H1 (cell line): ENCODE measurements around the gene NRXN3. TPM values are rescaled to one million over a fixed set of nuclear protein-coding genes. Genes with fewer than 3 reads are reported as not detected.

Source experiments
- CTCF ChIA-PET: fragments of 300-600 bp; sonication (Branson Sonifier 250); formaldehyde crosslinking; loops from one replicate; lab custom pipeline; 2021; ENCODE audit not compliant: partially characterized antibody; lab: Charles Lee
- POLR2A ChIA-PET: fragments of 300-600 bp; sonication (Branson Sonifier 250); formaldehyde crosslinking; loops from one replicate; lab custom pipeline; 2021; ENCODE audit warnings: inconsistent platforms; ENCODE audit not compliant: partially characterized antibody; lab: Charles Lee
- DNase-seq, 2 experiments: peaks; one replicate each; pipeline versions ENCODE4 v3.0.0 to v3.0.0-alpha.2; 2010 to 2022; ENCODE audit warnings: low spot score in 2 of 2, low read depth in 1 of 2, mixed read lengths in 1 of 2
- FAIRE-seq: peaks from 2 replicates; lab custom pipeline; 2011; peaks lifted over from hg19 to GRCh38; lab: Jason Lieb, UNC
- H2AFZ ChIP-seq: 2 replicates; pipeline ENCODE4 v1.8.1; 2012; ENCODE audit warnings: low read length, inconsistent platforms
- H2AK5ac ChIP-seq: 2 replicates; pipeline ENCODE4 v1.6.1; 2013; ENCODE audit warnings: low read depth, low read length
- H2BK120ac ChIP-seq: replicated peaks from 2 replicates; pipeline ENCODE3; 2013; ENCODE audit warnings: low read depth, low read length, inconsistent platforms
- H2BK12ac ChIP-seq: 2 replicates; pipeline ENCODE4 v1.6.1; 2013; ENCODE audit warnings: low read depth, low read length
- H2BK15ac ChIP-seq: 2 replicates; pipeline ENCODE4 v1.6.1; 2013; ENCODE audit warnings: low read length
- H2BK20ac ChIP-seq: 2 replicates; pipeline ENCODE4 v1.6.1; 2013; ENCODE audit warnings: low read length
- H2BK5ac ChIP-seq: 2 replicates; pipeline ENCODE4 v1.6.1; 2013; ENCODE audit warnings: low read depth, low read length
- H3K14ac ChIP-seq: 2 replicates; pipeline ENCODE4 v1.6.1; 2013; ENCODE audit warnings: inconsistent platforms; ENCODE audit not compliant: insufficient read length
- H3K18ac ChIP-seq: 2 replicates; pipeline ENCODE4 v1.6.1; 2013; ENCODE audit warnings: low read length; ENCODE audit errors: extremely low read depth
- H3K23ac ChIP-seq: 2 replicates; pipeline ENCODE4 v1.6.1; 2013; ENCODE audit warnings: inconsistent platforms; ENCODE audit not compliant: insufficient read length
- H3K23me2 ChIP-seq: 2 replicates; pipeline ENCODE4 v1.6.1; 2013; ENCODE audit warnings: low read depth, low read length
- H3K27ac ChIP-seq: 2 replicates; pipeline ENCODE4 v1.6.1; 2011; ENCODE audit warnings: low read depth, low read length, inconsistent platforms
- H3K27me3 ChIP-seq, 4 experiments: replicated peaks in 1 of 4; 1 replicate in 1 of 4; 2 replicates in 3 of 4; pipeline versions ENCODE4 v1.6.1 to v1.8.1; 2011 to 2013; ENCODE audit warnings: low read length in 3 of 4, mild to moderate bottlenecking in 3 of 4, inconsistent platforms in 2 of 4, mixed read lengths in 2 of 4, moderate library complexity in 1 of 4; ENCODE audit not compliant: control insufficient read depth in 3 of 4, insufficient read depth in 3 of 4; ENCODE audit errors: extremely low read depth in 1 of 4
- H3K36me3 ChIP-seq, 4 experiments: 2 replicates each; pipeline versions ENCODE4 v1.6.1 to v1.8.1; 2011 to 2013; ENCODE audit warnings: mild to moderate bottlenecking in 4 of 4, low read length in 3 of 4, moderate library complexity in 2 of 4, control low read depth in 1 of 4, inconsistent platforms in 1 of 4; ENCODE audit not compliant: insufficient read depth in 4 of 4, control insufficient read depth in 2 of 4
- H3K4ac ChIP-seq: replicated peaks from 2 replicates; pipeline ENCODE3; 2013; ENCODE audit warnings: low read length, low read depth, mixed read lengths, inconsistent platforms; ENCODE audit not compliant: insufficient read length
- H3K4me1 ChIP-seq, 4 experiments: replicated peaks in 1 of 4; 1 replicate in 1 of 4; 2 replicates in 3 of 4; pipeline versions ENCODE4 v1.6.1 to v1.8.1; 2011 to 2013; ENCODE audit warnings: low read length in 3 of 4, inconsistent platforms in 2 of 4, mixed read lengths in 1 of 4; ENCODE audit not compliant: insufficient read depth in 4 of 4, control insufficient read depth in 3 of 4
- H3K4me2 ChIP-seq, 2 experiments: 2 replicates each; pipeline versions ENCODE4 v1.6.1 to v1.8.1; 2011 to 2013; ENCODE audit warnings: low read depth in 2 of 2, low read length in 2 of 2, control low read depth in 1 of 2, inconsistent platforms in 1 of 2, mild to moderate bottlenecking in 1 of 2; ENCODE audit not compliant: insufficient read depth in 1 of 2
- H3K4me3 ChIP-seq, 4 experiments: fragments of 200-600, 300-600 bp in 1 of 4; sonication (generic), shearing (Covaris generic), sonication (Bioruptor Twin) in 1 of 4; 2 replicates each; pipeline versions ENCODE4 v1.5.1 to v1.8.1; 2011 to 2016; ENCODE audit warnings: low read length in 4 of 4, low read depth in 3 of 4, control low read depth in 2 of 4, inconsistent platforms in 2 of 4, mild to moderate bottlenecking in 2 of 4, mixed read lengths in 1 of 4, moderate library complexity in 1 of 4; ENCODE audit not compliant: insufficient read depth in 2 of 4; ENCODE audit errors: extremely low read depth in 1 of 4
- H3K56ac ChIP-seq: replicated peaks from 2 replicates; pipeline ENCODE3; 2013; ENCODE audit warnings: low read depth, mild to moderate bottlenecking, mixed read lengths, low read length, inconsistent platforms; ENCODE audit not compliant: insufficient read length
- H3K79me1 ChIP-seq: 2 replicates; pipeline ENCODE4 v1.6.1; 2013; ENCODE audit warnings: low read depth, low read length, control low read depth
- H3K79me2 ChIP-seq, 2 experiments: 2 replicates each; pipeline versions ENCODE4 v1.6.1 to v1.8.1; 2012 to 2013; ENCODE audit warnings: low read length in 2 of 2, mild to moderate bottlenecking in 2 of 2, inconsistent platforms in 1 of 2; ENCODE audit not compliant: insufficient read depth in 2 of 2, control insufficient read depth in 1 of 2
- H3K9ac ChIP-seq, 4 experiments: replicated peaks in 1 of 4; 1 replicate in 1 of 4; 2 replicates in 3 of 4; pipeline versions ENCODE4 v1.6.1 to v1.8.1; 2011 to 2013; ENCODE audit warnings: low read depth in 3 of 4, low read length in 3 of 4, control low read depth in 2 of 4, mild to moderate bottlenecking in 2 of 4, moderate library complexity in 2 of 4, inconsistent platforms in 1 of 4; ENCODE audit errors: extremely low read depth in 1 of 4
- H3K9me3 ChIP-seq, 2 experiments: 2 replicates each; pipeline versions ENCODE4 v1.6.1 to v1.8.1; 2012 to 2013; ENCODE audit warnings: mild to moderate bottlenecking in 2 of 2, moderate library complexity in 2 of 2, control low read depth in 1 of 2, inconsistent platforms in 1 of 2, low read depth in 1 of 2, low read length in 1 of 2, mixed read lengths in 1 of 2; ENCODE audit not compliant: insufficient read depth in 2 of 2
- H4K20me1 ChIP-seq, 2 experiments: replicated peaks in 1 of 2; 2 replicates each; pipeline versions ENCODE3 to v1.8.1; 2011 to 2013; ENCODE audit warnings: inconsistent platforms in 2 of 2, low read length in 2 of 2, mild to moderate bottlenecking in 1 of 2; ENCODE audit not compliant: insufficient read depth in 2 of 2, control insufficient read depth in 1 of 2
- H4K5ac ChIP-seq: 2 replicates; pipeline ENCODE4 v1.6.1; 2013; ENCODE audit warnings: low read length, low read depth, mixed read lengths, inconsistent platforms; ENCODE audit not compliant: insufficient read length
- H4K8ac ChIP-seq: 2 replicates; pipeline ENCODE4 v1.8.0; 2013; ENCODE audit warnings: mild to moderate bottlenecking, moderate library complexity, low read length, inconsistent platforms; ENCODE audit not compliant: insufficient read depth; ENCODE audit errors: extremely low read depth
- H4K91ac ChIP-seq: replicated peaks from 2 replicates; pipeline ENCODE3; 2013; ENCODE audit warnings: low read length, mixed read lengths, inconsistent platforms; ENCODE audit not compliant: insufficient read length
- ASH2L ChIP-seq: fragments of 200-600, 300-600 bp; sonication (generic); IDR thresholded peaks from one replicate; pipeline ENCODE4 v1.7.1; 2017; ENCODE audit warnings: low read length
- ATF2 ChIP-seq: IDR thresholded peaks from 2 replicates; pipeline ENCODE4 v1.6.1; 2012; ENCODE audit warnings: low read length, inconsistent platforms
- CBX8 ChIP-seq: fragments of 300-800, 300-1000 bp; sonication (generic); IDR thresholded peaks from 2 replicates; pipeline ENCODE4 v1.7.1; 2016; ENCODE audit warnings: low read depth, low read length, borderline replicate concordance
- E2F6 ChIP-seq: IDR thresholded peaks from 2 replicates; pipeline ENCODE4 v1.6.1; 2012; ENCODE audit warnings: inconsistent platforms
- KDM4A ChIP-seq: IDR thresholded peaks from one replicate; pipeline ENCODE4 v1.7.1; 2012; ENCODE audit warnings: low read depth, mild to moderate bottlenecking, moderate library complexity, low read length, inconsistent platforms; ENCODE audit not compliant: severe bottlenecking
- POLR2A ChIP-seq, 2 experiments: IDR thresholded peaks; 1 replicate in 1 of 2; 2 replicates in 1 of 2; pipeline ENCODE4 v1.6.1; 2011; ENCODE audit warnings: low read depth in 2 of 2, low read length in 2 of 2, mild to moderate bottlenecking in 2 of 2; ENCODE audit errors: control extremely low read depth in 1 of 2
- RFX5 ChIP-seq: IDR thresholded peaks from 2 replicates; pipeline ENCODE4 v1.6.1; 2011; ENCODE audit warnings: low read depth, low read length, improper control_type of control experiment, borderline replicate concordance
- SIRT6 ChIP-seq: IDR thresholded peaks from one replicate; pipeline ENCODE4 v1.7.1; 2012; ENCODE audit warnings: low read length, inconsistent platforms
- SIX5 ChIP-seq: IDR thresholded peaks from 2 replicates; pipeline ENCODE4 v1.6.1; 2011; ENCODE audit warnings: mild to moderate bottlenecking, low read depth, low read length
- SP1 ChIP-seq: IDR thresholded peaks from 2 replicates; pipeline ENCODE4 v1.6.1; 2011; ENCODE audit warnings: low read depth, low read length
- SRF ChIP-seq: IDR thresholded peaks from 2 replicates; pipeline ENCODE4 v1.6.1; 2011; ENCODE audit warnings: mild to moderate bottlenecking, low read depth, low read length, moderate library complexity
- TAF7 ChIP-seq: optimal IDR thresholded peaks from 2 replicates; pipeline ENCODE3; 2011; ENCODE audit warnings: low read depth, mild to moderate bottlenecking, inconsistent platforms, low read length, moderate library complexity, borderline replicate concordance
- TEAD4 ChIP-seq: IDR thresholded peaks from 2 replicates; pipeline ENCODE4 v1.6.1; 2012; ENCODE audit warnings: low read depth, low read length, inconsistent platforms, mixed read lengths
- WGBS, 2 experiments: shearing (Covaris generic) in 1 of 2; methylation state at CpG; one replicate each; pipeline versions ENCODE4 v1.1.6 to v1.1.7; 2013 to 2015; ENCODE audit warnings: low lambda C conversion rate in 2 of 2, mixed read lengths in 2 of 2, inconsistent platforms in 1 of 2, low coverage in 1 of 2, missing lambda C conversion rate in 1 of 2; ENCODE audit not compliant: insufficient replicate concordance in 2 of 2, insufficient coverage in 1 of 2, insufficient read length in 1 of 2; ENCODE audit errors: extremely low coverage in 1 of 2, missing lambda C conversion rate in 1 of 2; 5-methylcytosine and 5-hydroxymethylcytosine counted together
- polyA plus RNA-seq, 7 experiments: library from polyadenylated mRNA; depleted of rRNA in 3 of 7; stranded (reverse) in 5 of 7; unstranded in 2 of 7; fragments of >200 nt in 5 of 7; fragments of 200-250 nt in 2 of 7; gene quantifications; 1 replicate in 5 of 7; 2 replicates in 1 of 7; 4 replicates in 1 of 7; pipeline versions ENCODE4 v1.2.1 to v1.2.3, GENCODE V29; 2011 to 2013; ENCODE audit warnings: missing spikeins in 2 of 7, mixed read lengths in 2 of 7
- total RNA-seq: library from RNA; stranded (reverse); fragmentation: NEBNext Ultra II Directional; extraction: Animal tissue kit (Norgen Biotek cat#: 25700); gene quantifications from 2 replicates; pipeline ENCODE4 v1.2.1, GENCODE V29; 2021

The NRXN3 gene
- total and polyA plus RNA-seq, 2 of the 8 experiments (the other 6 are each of a cell fraction or from before 2014, with no cell fraction given): 2.6 to 4.1 TPM

- no peak overlapping the region for H2BK12ac ChIP-seq
- no peak for FAIRE-seq
- no peak overlapping the region for H3K4me3 ChIP-seq
- H2BK20ac ChIP-seq: no peak overlapping the region
- CTCF ChIA-PET: interaction anchor here (1.0 to 2.0 kb wide), 3 partner anchors 29 to 433 kb away, joined by 3 to 11 read pairs (median 3); no protein-coding TSS in a partner anchor
- H3K9ac ChIP-seq: no peak overlapping the region
- no peak overlapping the region for H2BK120ac ChIP-seq
- H4K5ac ChIP-seq: no peak overlapping the region
- no peak overlapping the region for H3K4me2 ChIP-seq
- no peak overlapping the region for H3K27ac ChIP-seq
- no peak overlapping the region for H3K23ac ChIP-seq
- no peak overlapping the region for H4K91ac ChIP-seq
- no peak overlapping the region for H2BK15ac ChIP-seq
- H3K36me3 ChIP-seq: no peaks in the 10 kb centered on the region
- no peaks in the 10 kb centered on the region for H3K23me2 ChIP-seq
- H3K79me2 ChIP-seq: no peaks in the 10 kb centered on the region
- POLR2A ChIA-PET: no interaction called here
- no peak overlapping the region for H2BK5ac ChIP-seq
- H2AFZ ChIP-seq: no peak overlapping the region
- H4K8ac ChIP-seq: no peak overlapping the region
- 92% methylated on average over 3 of the region's 3 CpGs; no CpG with 5 or more reads in 1 of the 2 experiments for WGBS, 2 experiments
- H3K27me3 ChIP-seq: no peaks in the 10 kb centered on the region
- H3K9me3 ChIP-seq: no peaks in the 10 kb centered on the region
- H3K4ac ChIP-seq: no peak overlapping the region
- no peak overlapping the region for H3K18ac ChIP-seq
- H3K56ac ChIP-seq: no peak overlapping the region
- no peak overlapping the region for H3K14ac ChIP-seq
- peaks cover 0 to 5% (median under 1%) of the 10 kb centered on the region in 4 experiments; a peak in 4 of 7 replicates for H3K4me1 ChIP-seq
- H4K20me1 ChIP-seq: no peaks in the 10 kb centered on the region
- no peak overlapping the region for H2AK5ac ChIP-seq
- H3K79me1 ChIP-seq: no peaks in the 10 kb centered on the region
- DNase-seq: no peak
- TF ChIP-seq ASH2L (no peak), SRF (no peak), TEAD4 (no peak), E2F6 (no peak), SIRT6 (no peak), ATF2 (no peak), RFX5 (no peak), TAF7 (no peak), KDM4A (no peak), SP1 (no peak), POLR2A (IDR thresholded peaks at IDR 0.05; ENCODE audit: control extremely low read depth in 1 of 2, low read depth in 2 of 2, low read length in 2 of 2) (no peak), SIX5 (no peak), CBX8 (no peak)
These were observed 1341.0 kb downstream of the NRXN3 start for GRCh38 chr14:79511146-79511545.
